ENCODE results near the gene RMRP.

GRCh38 chr9:35687972-35688557 lies 30.2 kb upstream of the RMRP start:
- TF ChIP-seq CTCF (IDR thresholded peaks at IDR 0.05) (no peak), POLR2A (IDR thresholded peaks at IDR 0.05) (no peak), POLR2AphosphoS5 (IDR thresholded peaks at IDR 0.05) (no peak)

Measured in breast epithelium (tissue), 3 donors.